Aortic smooth muscle cell (primary cell): ENCODE measurements around the gene DGKZ. TPM values are rescaled to one million over a fixed set of nuclear protein-coding genes. Genes with fewer than 3 reads are reported as not detected.

Source experiments
- total RNA-seq: library from RNA; depleted of rRNA; stranded (reverse); fragments of >200 nt; gene quantifications from 2 replicates; pipeline ENCODE4 v1.2.3, GENCODE V29; 2014

DGKZ gene
- total RNA-seq: 29.3 and 38.2 TPM in 2 replicates

GRCh38 chr11:46346886-46347636 lies at the start of gene DGKZ:
Gene DGKZ, plus strand, starts transcription at chr11:46347463. Its CDS starts 197 bp downstream, at chr11:46347660.

GRCh38 chr11:46381048-46381818 lies 34.0 kb downstream of the DGKZ start, which contains the start of gene MDK:
Gene MDK, plus strand, starts transcription at chr11:46381669. Its CDS starts 389 bp downstream, at chr11:46382058.

GRCh38 chr11:46391578-46392420 lies 44.5 kb downstream of the DGKZ start, which contains the start of gene CHRM4:
Gene CHRM4, minus strand, starts transcription at chr11:46391776. Its CDS starts 5,219 bp downstream, at chr11:46386557.

Other genes with a start within 250 kb of the DGKZ start
- 7.8 and 12.5 TPM in 2 replicates for gene PHF21A, start 226.0 kb upstream of the DGKZ start, total RNA-seq
- gene CREB3L1, start 69.8 kb upstream of the DGKZ start, total RNA-seq: 13.9 and 17.0 TPM in 2 replicates
- gene MDK, start 34.2 kb downstream of the DGKZ start, total RNA-seq: 13.3 and 37.4 TPM in 2 replicates
- gene CHRM4, start 44.3 kb downstream of the DGKZ start, total RNA-seq: 0.13 TPM in 1 of 2 replicates, not detected in the other
- gene AMBRA1, start 246.6 kb downstream of the DGKZ start, total RNA-seq: 13.9 and 15.3 TPM in 2 replicates